GM23338 (cell line): ENCODE measurements around the gene PCDH1. TPM values are rescaled to one million over a fixed set of nuclear protein-coding genes. Genes with fewer than 3 reads are reported as not detected.

Experiments
- ATAC-seq: fragments of 200-7000 bp; cut with Tn5 transposase; 3 replicates; pipeline ENCODE4 v1.9.1; 2020
- DNase-seq: peaks from one replicate; pipeline ENCODE4 v3.0.0-alpha.2; 2015; ENCODE audit warnings: low spot score
- H2AFZ ChIP-seq: fragments of 200-600 bp; sonication (generic); 2 replicates; pipeline ENCODE4 v1.8.0; 2016; ENCODE audit warnings: antibody characterized with exemption, mild to moderate bottlenecking, moderate library complexity
- H3F3A ChIP-seq: fragments of 200-600 bp; sonication (generic); replicated peaks from 2 replicates; pipeline ENCODE4 v1.8.0; 2017; ENCODE audit warnings: antibody characterized with exemption, mixed run types, low read depth
- H3K27ac ChIP-seq: fragments of 200-600 bp; sonication (generic); 2 replicates; pipeline ENCODE4 v1.6.1; 2016; ENCODE audit warnings: low read depth
- H3K27me3 ChIP-seq: fragments of 200-600 bp; sonication (generic); 2 replicates; pipeline ENCODE4 v1.8.0; 2016; ENCODE audit warnings: mild to moderate bottlenecking, mixed run types, moderate library complexity; ENCODE audit not compliant: insufficient read depth
- H3K36me3 ChIP-seq: fragments of 200-600 bp; sonication (generic); 2 replicates; pipeline ENCODE4 v1.8.0; 2016; ENCODE audit warnings: mild to moderate bottlenecking; ENCODE audit not compliant: insufficient read depth
- H3K4me1 ChIP-seq: fragments of 200-600 bp; sonication (generic); 2 replicates; pipeline ENCODE4 v1.8.0; 2016; ENCODE audit warnings: mild to moderate bottlenecking, moderate library complexity; ENCODE audit not compliant: insufficient read depth
- H3K4me2 ChIP-seq: fragments of 200-600 bp; sonication (generic); 2 replicates; pipeline ENCODE4 v1.7.1; 2017; ENCODE audit warnings: mixed run types
- H3K4me3 ChIP-seq: fragments of 200-600 bp; sonication (generic); 2 replicates; pipeline ENCODE4 v1.6.1; 2016; ENCODE audit warnings: mixed run types
- H3K79me2 ChIP-seq: fragments of 200-600 bp; sonication (generic); replicated peaks from 2 replicates; pipeline ENCODE4 v1.8.0; 2017; ENCODE audit warnings: mild to moderate bottlenecking; ENCODE audit not compliant: insufficient read depth
- H3K9me2 ChIP-seq: fragments of 200-600 bp; sonication (generic); 2 replicates; pipeline ENCODE4 v1.8.0; 2017; ENCODE audit not compliant: insufficient read depth
- H4K20me1 ChIP-seq: fragments of 200-600 bp; sonication (generic); replicated peaks from 2 replicates; pipeline ENCODE4 v1.8.0; 2017; ENCODE audit warnings: mild to moderate bottlenecking; ENCODE audit not compliant: insufficient read depth
- H3K27ac Mint-ChIP-seq: 2 replicates; pipeline ENCODE4 v1.8.0; 2020; ENCODE audit warnings: inconsistent platforms, mild to moderate bottlenecking, moderate library complexity, mixed read lengths
- H3K27me3 Mint-ChIP-seq: 3 replicates; pipeline ENCODE4 v1.8.0; 2022; ENCODE audit warnings: low read depth, mild to moderate bottlenecking, moderate library complexity, mixed read lengths, inconsistent platforms; ENCODE audit not compliant: insufficient read depth, poor library complexity
- H3K36me3 Mint-ChIP-seq: 3 replicates; pipeline ENCODE4 v1.8.0; 2021; ENCODE audit warnings: low read depth, mild to moderate bottlenecking, inconsistent platforms, moderate library complexity, mixed read lengths
- H3K4me1 Mint-ChIP-seq: 3 replicates; pipeline ENCODE4 v1.8.0; 2020; ENCODE audit warnings: mild to moderate bottlenecking, inconsistent platforms, mixed read lengths
- H3K4me3 Mint-ChIP-seq: 3 replicates; pipeline ENCODE4 v1.8.0; 2021; ENCODE audit warnings: moderate library complexity, mild to moderate bottlenecking, inconsistent platforms, mixed read lengths
- H3K9me3 Mint-ChIP-seq: 3 replicates; pipeline ENCODE4 v1.8.0; 2020; ENCODE audit warnings: moderate library complexity, mild to moderate bottlenecking, inconsistent platforms, mixed read lengths
- EZH2phosphoT487 ChIP-seq: fragments of 200-600 bp; sonication (generic); IDR thresholded peaks from one replicate; pipeline ENCODE4 v1.8.1; 2018; ENCODE audit warnings: antibody characterized with exemption; ENCODE audit not compliant: unreplicated experiment
- JUNB ChIP-seq: IDR thresholded peaks from one replicate; pipeline ENCODE4 v1.6.1; 2016; ENCODE audit warnings: antibody characterized with exemption; ENCODE audit not compliant: unreplicated experiment
- NANOG ChIP-seq: IDR thresholded peaks from 2 replicates; pipeline ENCODE4 v1.6.1; 2016; ENCODE audit warnings: antibody characterized with exemption, borderline replicate concordance
- POLR2AphosphoS5 ChIP-seq: IDR thresholded peaks from 2 replicates; pipeline ENCODE4 v1.6.1; 2016; ENCODE audit warnings: antibody characterized with exemption, low read depth
- polyA plus RNA-seq: library from polyadenylated mRNA; unstranded; fragments of >200 nt; fragmentation: Nextera tagmentation; extraction: Ambion mirVana; gene quantifications from 2 replicates; pipeline ENCODE4 v1.2.1, GENCODE V29; 2016
- total RNA-seq: library from RNA; depleted of rRNA; stranded (reverse); fragments of >200 nt; shearing (Covaris generic); gene quantifications from 2 replicates; pipeline ENCODE4 v1.2.3, GENCODE V29; 2014
- TF ChIP-seq, protein P1 (sequence below): fragments of 250-450 bp; sonication (Bioruptor Pico); IDR thresholded peaks from 2 replicates; pipeline ENCODE4 v1.5.0; 2020; ENCODE audit warnings: mild to moderate bottlenecking, moderate library complexity
- TF ChIP-seq, protein P2 (sequence below), 2 experiments: fragments of 200-600 bp in 1 of 2; sonication (generic) in 1 of 2; conservative IDR thresholded peaks; 2 replicates each; pipeline versions ENCODE4 v1.5.1 to v1.6.1; 2016 to 2017; ENCODE audit warnings: antibody characterized with exemption in 2 of 2, low read depth in 2 of 2, mild to moderate bottlenecking in 2 of 2, moderate library complexity in 1 of 2

Gene PCDH1
- total and polyA plus RNA-seq, 2 experiments from 2014 or later: 26.2 to 183 TPM

DNA sequence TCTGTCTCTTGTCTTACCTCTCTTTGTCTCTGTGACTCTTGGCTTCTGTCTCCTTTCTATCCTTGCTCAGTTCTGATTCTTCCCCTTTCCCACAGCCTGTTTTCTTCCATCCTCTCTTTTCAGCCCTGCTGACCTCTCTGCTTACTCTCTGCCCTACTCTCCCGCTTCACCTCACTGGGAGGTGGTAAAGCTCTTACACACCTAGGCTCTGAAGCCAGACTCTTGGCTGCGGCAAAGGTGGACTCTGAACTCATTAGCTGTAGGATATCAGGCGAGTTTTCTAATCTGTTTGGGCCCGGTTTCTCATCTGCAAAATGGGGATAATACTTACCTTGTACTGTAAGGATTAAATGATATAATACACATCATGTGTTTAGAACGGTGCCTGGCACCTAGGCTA lies 11.1 kb downstream of the PCDH1 start (continued):
- TF ChIP-seq, protein P1, sequence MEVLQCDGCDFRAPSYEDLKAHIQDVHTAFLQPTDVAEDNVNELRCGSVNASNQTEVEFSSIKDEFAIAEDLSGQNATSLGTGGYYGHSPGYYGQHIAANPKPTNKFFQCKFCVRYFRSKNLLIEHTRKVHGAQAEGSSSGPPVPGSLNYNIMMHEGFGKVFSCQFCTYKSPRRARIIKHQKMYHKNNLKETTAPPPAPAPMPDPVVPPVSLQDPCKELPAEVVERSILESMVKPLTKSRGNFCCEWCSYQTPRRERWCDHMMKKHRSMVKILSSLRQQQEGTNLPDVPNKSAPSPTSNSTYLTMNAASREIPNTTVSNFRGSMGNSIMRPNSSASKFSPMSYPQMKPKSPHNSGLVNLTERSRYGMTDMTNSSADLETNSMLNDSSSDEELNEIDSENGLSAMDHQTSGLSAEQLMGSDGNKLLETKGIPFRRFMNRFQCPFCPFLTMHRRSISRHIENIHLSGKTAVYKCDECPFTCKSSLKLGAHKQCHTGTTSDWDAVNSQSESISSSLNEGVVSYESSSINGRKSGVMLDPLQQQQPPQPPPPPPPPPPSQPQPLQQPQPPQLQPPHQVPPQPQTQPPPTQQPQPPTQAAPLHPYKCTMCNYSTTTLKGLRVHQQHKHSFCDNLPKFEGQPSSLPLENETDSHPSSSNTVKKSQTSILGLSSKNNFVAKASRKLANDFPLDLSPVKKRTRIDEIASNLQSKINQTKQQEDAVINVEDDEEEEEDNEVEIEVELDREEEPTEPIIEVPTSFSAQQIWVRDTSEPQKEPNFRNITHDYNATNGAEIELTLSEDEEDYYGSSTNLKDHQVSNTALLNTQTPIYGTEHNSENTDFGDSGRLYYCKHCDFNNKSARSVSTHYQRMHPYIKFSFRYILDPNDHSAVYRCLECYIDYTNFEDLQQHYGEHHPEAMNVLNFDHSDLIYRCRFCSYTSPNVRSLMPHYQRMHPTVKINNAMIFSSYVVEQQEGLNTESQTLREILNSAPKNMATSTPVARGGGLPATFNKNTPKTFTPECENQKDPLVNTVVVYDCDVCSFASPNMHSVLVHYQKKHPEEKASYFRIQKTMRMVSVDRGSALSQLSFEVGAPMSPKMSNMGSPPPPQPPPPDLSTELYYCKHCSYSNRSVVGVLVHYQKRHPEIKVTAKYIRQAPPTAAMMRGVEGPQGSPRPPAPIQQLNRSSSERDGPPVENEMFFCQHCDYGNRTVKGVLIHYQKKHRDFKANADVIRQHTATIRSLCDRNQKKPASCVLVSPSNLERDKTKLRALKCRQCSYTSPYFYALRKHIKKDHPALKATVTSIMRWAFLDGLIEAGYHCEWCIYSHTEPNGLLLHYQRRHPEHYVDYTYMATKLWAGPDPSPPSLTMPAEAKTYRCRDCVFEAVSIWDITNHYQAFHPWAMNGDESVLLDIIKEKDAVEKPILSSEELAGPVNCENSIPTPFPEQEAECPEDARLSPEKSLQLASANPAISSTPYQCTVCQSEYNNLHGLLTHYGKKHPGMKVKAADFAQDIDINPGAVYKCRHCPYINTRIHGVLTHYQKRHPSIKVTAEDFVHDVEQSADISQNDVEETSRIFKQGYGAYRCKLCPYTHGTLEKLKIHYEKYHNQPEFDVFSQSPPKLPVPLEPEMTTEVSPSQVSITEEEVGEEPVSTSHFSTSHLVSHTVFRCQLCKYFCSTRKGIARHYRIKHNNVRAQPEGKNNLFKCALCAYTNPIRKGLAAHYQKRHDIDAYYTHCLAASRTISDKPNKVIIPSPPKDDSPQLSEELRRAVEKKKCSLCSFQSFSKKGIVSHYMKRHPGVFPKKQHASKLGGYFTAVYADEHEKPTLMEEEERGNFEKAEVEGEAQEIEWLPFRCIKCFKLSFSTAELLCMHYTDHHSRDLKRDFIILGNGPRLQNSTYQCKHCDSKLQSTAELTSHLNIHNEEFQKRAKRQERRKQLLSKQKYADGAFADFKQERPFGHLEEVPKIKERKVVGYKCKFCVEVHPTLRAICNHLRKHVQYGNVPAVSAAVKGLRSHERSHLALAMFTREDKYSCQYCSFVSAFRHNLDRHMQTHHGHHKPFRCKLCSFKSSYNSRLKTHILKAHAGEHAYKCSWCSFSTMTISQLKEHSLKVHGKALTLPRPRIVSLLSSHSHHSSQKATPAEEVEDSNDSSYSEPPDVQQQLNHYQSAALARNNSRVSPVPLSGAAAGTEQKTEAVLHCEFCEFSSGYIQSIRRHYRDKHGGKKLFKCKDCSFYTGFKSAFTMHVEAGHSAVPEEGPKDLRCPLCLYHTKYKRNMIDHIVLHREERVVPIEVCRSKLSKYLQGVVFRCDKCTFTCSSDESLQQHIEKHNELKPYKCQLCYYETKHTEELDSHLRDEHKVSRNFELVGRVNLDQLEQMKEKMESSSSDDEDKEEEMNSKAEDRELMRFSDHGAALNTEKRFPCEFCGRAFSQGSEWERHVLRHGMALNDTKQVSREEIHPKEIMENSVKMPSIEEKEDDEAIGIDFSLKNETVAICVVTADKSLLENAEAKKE (CRISPR knock-in tag): no peak
- TF ChIP-seq, protein P2, sequence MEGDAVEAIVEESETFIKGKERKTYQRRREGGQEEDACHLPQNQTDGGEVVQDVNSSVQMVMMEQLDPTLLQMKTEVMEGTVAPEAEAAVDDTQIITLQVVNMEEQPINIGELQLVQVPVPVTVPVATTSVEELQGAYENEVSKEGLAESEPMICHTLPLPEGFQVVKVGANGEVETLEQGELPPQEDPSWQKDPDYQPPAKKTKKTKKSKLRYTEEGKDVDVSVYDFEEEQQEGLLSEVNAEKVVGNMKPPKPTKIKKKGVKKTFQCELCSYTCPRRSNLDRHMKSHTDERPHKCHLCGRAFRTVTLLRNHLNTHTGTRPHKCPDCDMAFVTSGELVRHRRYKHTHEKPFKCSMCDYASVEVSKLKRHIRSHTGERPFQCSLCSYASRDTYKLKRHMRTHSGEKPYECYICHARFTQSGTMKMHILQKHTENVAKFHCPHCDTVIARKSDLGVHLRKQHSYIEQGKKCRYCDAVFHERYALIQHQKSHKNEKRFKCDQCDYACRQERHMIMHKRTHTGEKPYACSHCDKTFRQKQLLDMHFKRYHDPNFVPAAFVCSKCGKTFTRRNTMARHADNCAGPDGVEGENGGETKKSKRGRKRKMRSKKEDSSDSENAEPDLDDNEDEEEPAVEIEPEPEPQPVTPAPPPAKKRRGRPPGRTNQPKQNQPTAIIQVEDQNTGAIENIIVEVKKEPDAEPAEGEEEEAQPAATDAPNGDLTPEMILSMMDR (conservative IDR thresholded peaks at IDR 0.05; ENCODE audit: low read depth in 2 of 2): no peak
- TF ChIP-seq JUNB (no peak), POLR2AphosphoS5 (no peak)

DNA sequence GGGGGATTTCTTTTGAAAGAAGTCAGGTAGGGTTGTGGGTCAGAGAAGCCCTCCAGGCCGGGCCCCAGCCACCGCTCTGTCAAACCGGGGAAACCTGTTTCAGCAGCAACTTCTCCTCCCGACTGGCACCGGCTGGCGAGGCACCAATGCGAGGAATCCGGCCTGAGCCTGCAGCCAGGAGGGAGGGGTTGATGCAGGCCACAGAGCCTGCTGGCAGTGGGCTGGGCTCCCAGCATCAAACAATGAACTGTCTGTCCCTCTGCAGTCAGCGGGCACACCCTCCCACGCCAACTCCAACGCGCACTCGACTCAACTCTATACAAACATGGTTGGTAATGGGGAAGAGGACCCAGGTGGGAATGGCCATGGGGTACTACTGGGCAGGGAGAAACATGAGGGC lies 12.1 kb downstream of the PCDH1 start:
- H3K27me3 Mint-ChIP-seq: peaks cover 20% of the 10 kb centered on the region
- no peak overlapping the region for H3K27ac Mint-ChIP-seq
- Histone ChIP-seq H3K4me2 (no peak overlapping the region), H3K27ac (no peak overlapping the region), H3K79me2 (peaks cover 61% of the 10 kb centered on the region), H2AFZ (no peak overlapping the region), H3K4me1 (peaks cover 13% of the 10 kb centered on the region), H4K20me1 (peaks cover 48% of the 10 kb centered on the region), H3K4me3 (no peak overlapping the region), H3K36me3 (peaks cover 38% of the 10 kb centered on the region), H3F3A (peaks cover 6% of the 10 kb centered on the region; the same call in 1 of the 2 replicates), H3K27me3 (no peaks in the 10 kb centered on the region), H3K9me2 (no peaks in the 10 kb centered on the region)
- peaks cover 41% of the 10 kb centered on the region for H3K4me1 Mint-ChIP-seq
- no peak for ATAC-seq
- DNase-seq: no peak
- H3K4me3 Mint-ChIP-seq: no peak overlapping the region
- peaks cover 92% of the 10 kb centered on the region for H3K36me3 Mint-ChIP-seq
- no peaks in the 10 kb centered on the region for H3K9me3 Mint-ChIP-seq
- TF ChIP-seq EZH2phosphoT487 (no peak), NANOG (no peak)
